RWPE2 (cell line): ENCODE results near the gene AUH.

Experiments used
- ATAC-seq: fragments of 200-7000 bp; cut with Tn5 transposase; 3 replicates; pipeline ENCODE4 v1.9.1; 2021; ENCODE audit warnings: low read depth
- DNase-seq: peaks from one replicate; pipeline ENCODE4 v3.0.0-alpha.2; 2020; ENCODE audit warnings: low spot score
- H3K27ac ChIP-seq: fragments of 450-650 bp; 2 replicates; pipeline ENCODE4 v1.5.1; 2017; ENCODE audit warnings: mild to moderate bottlenecking; ENCODE audit not compliant: poor library complexity, severe bottlenecking
- H3K27me3 ChIP-seq: fragments of 250-450 bp; sonication (Bioruptor Pico); 2 replicates; pipeline ENCODE4 v1.5.1; 2021; ENCODE audit warnings: mild to moderate bottlenecking, moderate library complexity; ENCODE audit not compliant: insufficient read depth, poor library complexity, severe bottlenecking
- H3K36me3 ChIP-seq: fragments of 250-450 bp; sonication (Bioruptor Pico); 2 replicates; pipeline ENCODE4 v1.5.1; 2020; ENCODE audit warnings: low read depth, mild to moderate bottlenecking, moderate library complexity
- H3K4me1 ChIP-seq: fragments of 250-450 bp; sonication (Bioruptor Pico); 2 replicates; pipeline ENCODE4 v1.5.1; 2021; ENCODE audit warnings: mild to moderate bottlenecking, moderate library complexity; ENCODE audit not compliant: insufficient read depth, poor library complexity, severe bottlenecking
- H3K4me3 ChIP-seq: fragments of 250-450 bp; sonication (Bioruptor Pico); 2 replicates; pipeline ENCODE4 v1.5.1; 2021; ENCODE audit warnings: mild to moderate bottlenecking, moderate library complexity; ENCODE audit not compliant: severe bottlenecking
- H3K9me3 ChIP-seq: fragments of 250-450 bp; sonication (Bioruptor Pico); 2 replicates; pipeline ENCODE4 v1.5.1; 2021; ENCODE audit warnings: mild to moderate bottlenecking, moderate library complexity; ENCODE audit not compliant: severe bottlenecking
- CTCF ChIP-seq: fragments of 450-650 bp; IDR thresholded peaks from one replicate; pipeline ENCODE4 v1.5.1; 2017; ENCODE audit warnings: mild to moderate bottlenecking, moderate library complexity; ENCODE audit not compliant: poor library complexity, severe bottlenecking

AUH gene

GRCh38 chr9:91361291-91362050 lies at the start of gene AUH:
Gene AUH, minus strand, starts transcription at chr9:91361918. Its CDS starts 29 bp downstream, at chr9:91361889.
- peak; percentile 90 for ATAC-seq
- no peak for TF ChIP-seq CTCF
- peak; percentile 72 for DNase-seq

GRCh38 chr9:91411096-91411771 lies 49.5 kb upstream of the AUH start:
- peaks cover 37% of the 10 kb centered on the region for H3K4me1 ChIP-seq
- no peaks in the 10 kb centered on the region for H3K9me3 ChIP-seq
- peak; percentile 14 for TF ChIP-seq CTCF
- H3K4me3 ChIP-seq, result no peak overlapping the region
- H3K27ac ChIP-seq, result peak overlapping the region; percentile 74
- ATAC-seq, result peak; percentile 88
- H3K36me3 ChIP-seq, result peaks cover 26% of the 10 kb centered on the region
- H3K27me3 ChIP-seq, result no peaks in the 10 kb centered on the region
- no peak for DNase-seq

More at GRCh38 chr9:91361291-91362050, at the start of gene AUH:
- peak within 1 kb of the TSS; percentile 27 for H3K27ac ChIP-seq
- H3K9me3 ChIP-seq, result no peaks in the 10 kb centered on the region
- peak within 1 kb of the TSS; percentile 76 for H3K4me3 ChIP-seq
- H3K27me3 ChIP-seq, result no peaks in the 10 kb centered on the region
- H3K4me1 ChIP-seq, result peaks cover 10% of the 10 kb centered on the region
- 0 out of 2 replicates have a peak, but pooled peaks cover 11% of the 10 kb centered on the region for H3K36me3 ChIP-seq

- H3K36me3 ChIP-seq, result peaks cover 26% of the 10 kb centered on the region
- H3K27ac ChIP-seq, result peak overlapping the region; percentile 74
- TF ChIP-seq CTCF, result no peak
- H3K4me3 ChIP-seq, result no peak overlapping the region
- ATAC-seq, result no peak
- DNase-seq, result no peak
- no peaks in the 10 kb centered on the region for H3K27me3 ChIP-seq
- H3K9me3 ChIP-seq, result no peaks in the 10 kb centered on the region
- peaks cover 35% of the 10 kb centered on the region for H3K4me1 ChIP-seq
These were observed 48.4 kb upstream of the AUH start for GRCh38 chr9:91410161-91410560.

GRCh38 chr9:91408475-91408874 lies 46.8 kb upstream of the AUH start:
- Histone ChIP-seq H3K27me3 (no peaks in the 10 kb centered on the region), H3K4me1 (peaks cover 32% of the 10 kb centered on the region), H3K27ac (no peak overlapping the region), H3K36me3 (peaks cover 26% of the 10 kb centered on the region), H3K4me3 (no peak overlapping the region), H3K9me3 (no peaks in the 10 kb centered on the region)
- no peak for DNase-seq
- ATAC-seq, result no peak
- no peak for TF ChIP-seq CTCF
